IPS DF 4.7 (cell line): ENCODE results near the gene DYSF.

Experiments used
- DNase-seq: peaks from one replicate; pipeline ENCODE4 v3.0.0-alpha.2; 2013; ENCODE audit warnings: low spot score; ENCODE audit errors: extremely low read depth

DYSF gene

DNA sequence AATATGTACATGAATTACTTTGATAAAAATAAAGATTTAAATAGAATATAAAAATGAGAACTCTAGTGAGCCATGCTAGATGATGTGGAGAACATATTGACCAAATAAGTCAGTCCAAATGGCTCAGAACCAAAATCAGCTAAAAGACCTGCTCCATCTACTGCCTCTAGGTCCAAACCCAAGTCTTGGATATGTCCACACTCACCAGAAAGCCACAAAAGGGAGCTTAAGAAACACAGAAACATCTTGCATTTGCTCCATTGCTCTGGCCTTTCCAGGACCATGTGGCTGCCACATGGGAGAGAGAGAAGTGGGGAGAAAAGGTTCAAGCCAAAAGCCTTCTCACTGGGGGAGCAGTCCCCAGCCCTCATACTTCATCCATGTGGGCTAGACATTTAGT is 272.5 kb downstream of the DYSF start:
- DNase-seq, result no peak

DNA sequence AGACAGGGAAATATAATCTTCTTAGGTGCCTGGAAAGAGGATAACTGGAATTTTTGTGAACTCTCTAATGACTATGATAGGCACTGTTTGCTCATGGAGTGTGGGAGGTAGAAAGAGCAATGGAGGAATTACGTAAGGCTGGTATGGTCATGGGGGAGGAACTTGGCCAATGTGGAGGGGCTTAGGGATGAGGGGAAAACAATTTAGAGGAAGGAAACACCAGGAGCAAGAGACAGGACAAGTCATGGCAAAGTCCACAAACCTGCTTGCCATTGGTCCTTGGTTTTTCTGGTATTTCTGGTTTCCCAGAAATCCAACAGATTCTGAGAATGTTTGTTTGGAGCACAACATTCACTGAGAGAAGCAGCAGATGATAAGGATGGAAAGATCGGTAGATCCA is 274.2 kb downstream of the DYSF start:
- DNase-seq, result no peak

DNA sequence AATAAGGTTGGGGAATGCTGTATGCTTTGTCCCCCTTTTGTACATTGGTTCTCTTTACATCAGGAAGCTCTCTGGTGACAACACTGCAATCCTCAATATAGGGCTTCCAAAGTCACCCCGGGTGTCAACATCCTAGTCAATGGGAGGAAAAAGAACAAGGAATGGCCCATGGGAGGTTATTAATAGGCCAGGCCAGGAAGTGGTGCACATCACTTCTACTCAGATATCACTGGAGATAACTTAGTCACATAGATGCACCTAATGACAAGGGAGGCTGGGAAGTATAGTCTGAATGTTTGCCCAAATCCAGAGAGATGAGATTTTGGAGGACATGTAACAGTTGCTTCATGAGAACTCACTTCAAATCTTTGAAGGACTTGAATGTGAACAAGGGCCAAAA is 274.7 kb downstream of the DYSF start:
- DNase-seq, result no peak

DNA sequence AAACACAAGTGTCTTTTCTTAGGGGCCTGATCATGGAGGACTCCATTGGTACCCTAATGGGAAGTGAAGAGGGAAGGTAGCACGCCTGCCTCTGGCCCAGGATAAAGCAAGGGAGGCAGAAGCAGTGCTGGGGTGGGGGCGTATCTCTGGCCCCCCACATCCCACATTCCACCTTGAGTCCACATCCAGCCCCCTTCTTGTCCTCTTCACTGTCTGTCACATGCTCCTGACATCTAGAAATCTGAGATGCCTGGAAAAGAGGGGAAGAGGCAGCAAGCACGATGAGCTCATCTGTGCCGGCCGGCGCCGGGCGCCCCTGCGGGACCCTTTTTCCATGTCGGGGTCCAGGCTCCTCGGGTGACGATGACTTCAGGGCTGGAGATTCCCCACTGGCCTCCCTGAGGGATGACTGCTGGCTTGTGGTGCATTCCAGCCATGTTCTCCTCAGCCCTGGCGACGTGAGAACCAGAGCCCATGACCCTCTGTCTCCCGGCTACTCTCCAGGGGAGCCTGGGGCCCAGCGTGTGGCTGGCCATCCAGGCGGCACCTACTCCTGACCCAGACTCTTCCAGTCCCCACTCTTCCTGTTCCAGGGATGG is 277.5 kb downstream of the DYSF start:
- DNase-seq, result no peak

DNA sequence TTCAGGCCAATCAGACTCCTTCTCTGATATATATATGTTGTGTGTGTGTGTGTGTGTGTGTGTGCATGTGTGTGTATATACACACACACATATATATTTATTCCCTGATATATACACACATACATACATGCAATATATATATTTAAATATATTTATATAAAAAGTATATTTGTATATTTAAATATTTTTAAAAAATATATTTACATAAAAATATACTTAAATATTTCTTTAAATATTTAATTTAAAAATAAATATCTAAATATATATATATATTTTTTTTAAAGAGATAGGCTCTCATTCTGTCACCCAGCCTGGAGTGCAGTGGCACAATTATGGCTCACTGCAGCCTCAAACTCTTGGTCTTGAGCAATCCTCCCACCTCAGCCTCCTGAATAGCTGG is 281.3 kb downstream of the DYSF start:
- DNase-seq, result no peak

DNA sequence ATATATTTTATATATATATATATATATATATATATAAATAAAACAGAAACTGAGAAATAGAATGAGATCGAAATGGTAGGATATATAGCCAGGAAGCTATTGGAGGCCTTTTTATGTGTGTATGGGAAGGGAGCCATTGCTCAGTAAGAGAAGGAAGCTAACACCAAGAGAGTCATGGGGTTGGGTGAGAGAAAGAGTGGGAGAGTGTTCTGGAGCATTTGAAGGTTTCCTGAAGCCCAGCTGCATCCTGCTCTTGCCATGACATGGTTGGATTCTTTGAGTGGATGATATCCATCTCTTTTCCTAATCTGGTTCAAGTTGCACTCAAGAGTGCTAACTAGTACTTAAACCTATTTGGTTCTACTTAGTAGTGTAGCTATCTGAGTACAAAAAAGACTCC is 282.3 kb downstream of the DYSF start:
- no peak for DNase-seq
